SK-N-SH (cell line): ENCODE data around the gene TBCC. TPM values are rescaled to one million over a fixed set of nuclear protein-coding genes. Genes with fewer than 3 reads are reported as not detected.

Experiments used
- CTCF ChIA-PET: fragments of 300-600, 350-600 bp; formaldehyde crosslinking; extraction: SDS; loops from one replicate; lab custom pipeline; 2021; lab: Yijun Ruan, JAX
- POLR2A ChIA-PET: fragments of 350-600 bp; sonication (Branson Sonifier 250); formaldehyde crosslinking; extraction: SDS; loops from one replicate; lab custom pipeline; 2020; ENCODE audit warnings: antibody characterized with exemption, inconsistent platforms; lab: Yijun Ruan, JAX
- DNase-seq: peaks from one replicate; pipeline ENCODE4 v3.0.0; 2012
- H2AFZ ChIP-seq: fragments of 200-600 bp; sonication (generic); 2 replicates; pipeline ENCODE4 v1.8.1; 2016; ENCODE audit warnings: antibody characterized with exemption, mild to moderate bottlenecking, low read depth
- H3F3A ChIP-seq: fragments of 200-600 bp; sonication (generic); replicated peaks from 2 replicates; pipeline ENCODE3; 2016; ENCODE audit warnings: antibody characterized with exemption, mild to moderate bottlenecking; ENCODE audit not compliant: insufficient read depth
- H3K27ac ChIP-seq, 2 experiments: fragments of 200-500 bp in 1 of 2; fragments of 200-600 bp in 1 of 2; sonication (Bioruptor generic) in 1 of 2; sonication (generic), shearing (Covaris generic) in 1 of 2; 2 replicates each; pipeline versions ENCODE4 v1.5.1 to v1.6.1; 2014 to 2016; ENCODE audit warnings: low read depth in 2 of 2, inconsistent platforms in 1 of 2, low read length in 1 of 2, mild to moderate bottlenecking in 1 of 2, mixed read lengths in 1 of 2
- H3K27me3 ChIP-seq: fragments of 200-600 bp; sonication (generic), shearing (Covaris generic); 2 replicates; pipeline ENCODE4 v1.6.1; 2016; ENCODE audit warnings: mixed run types; ENCODE audit not compliant: insufficient read depth
- H3K36me3 ChIP-seq, 2 experiments: fragments of 200-500 bp in 1 of 2; fragments of 200-600 bp in 1 of 2; sonication (Bioruptor generic) in 1 of 2; sonication (generic) in 1 of 2; replicated peaks in 1 of 2; 2 replicates each; pipeline versions ENCODE3 to v1.5.1; 2014 to 2016; ENCODE audit warnings: low read length in 1 of 2, mild to moderate bottlenecking in 1 of 2; ENCODE audit not compliant: insufficient read depth in 2 of 2, control insufficient read depth in 1 of 2
- H3K4me1 ChIP-seq, 2 experiments: fragments of 200-500 bp in 1 of 2; fragments of 200-600 bp in 1 of 2; sonication (Bioruptor generic) in 1 of 2; sonication (generic), shearing (Covaris generic) in 1 of 2; 2 replicates each; pipeline versions ENCODE4 v1.5.1 to v1.6.1; 2014 to 2016; ENCODE audit warnings: low read depth in 1 of 2, low read length in 1 of 2, mixed run types in 1 of 2; ENCODE audit not compliant: insufficient read depth in 2 of 2, control insufficient read depth in 1 of 2
- H3K4me2 ChIP-seq: fragments of 200-600 bp; sonication (generic), shearing (Covaris generic); 2 replicates; pipeline ENCODE4 v1.6.1; 2017; ENCODE audit warnings: mixed run types
- H3K4me3 ChIP-seq, 2 experiments: fragments of 200-500 bp in 1 of 2; fragments of 200-600 bp in 1 of 2; sonication (Bioruptor generic) in 1 of 2; sonication (generic), shearing (Covaris generic) in 1 of 2; 2 replicates each; pipeline versions ENCODE4 v1.5.1 to v1.8.1; 2014 to 2016; ENCODE audit warnings: low read depth in 2 of 2, inconsistent platforms in 1 of 2, low read length in 1 of 2, mild to moderate bottlenecking in 1 of 2, mixed read lengths in 1 of 2, moderate library complexity in 1 of 2
- H3K79me2 ChIP-seq: fragments of 200-600 bp; sonication (generic); 2 replicates; pipeline ENCODE4 v1.8.1; 2017; ENCODE audit warnings: mild to moderate bottlenecking; ENCODE audit not compliant: insufficient read depth
- H3K9ac ChIP-seq: fragments of 200-600 bp; sonication (generic); 2 replicates; pipeline ENCODE4 v1.6.1; 2017; ENCODE audit warnings: mixed run types
- H3K9me2 ChIP-seq: fragments of 200-600 bp; sonication (generic); 2 replicates; pipeline ENCODE4 v1.6.1; 2017; ENCODE audit warnings: mixed run types
- H3K9me3 ChIP-seq: fragments of 200-600 bp; sonication (generic); 2 replicates; pipeline ENCODE4 v1.6.1; 2017; ENCODE audit warnings: mixed run types, mild to moderate bottlenecking, moderate library complexity
- H4K20me1 ChIP-seq: fragments of 200-600 bp; sonication (generic); 2 replicates; pipeline ENCODE4 v1.6.1; 2017; ENCODE audit warnings: mild to moderate bottlenecking, mixed run types; ENCODE audit not compliant: insufficient read depth
- CHD2 ChIP-seq: fragments of 150-350 bp; IDR thresholded peaks from 2 replicates; pipeline ENCODE4 v1.6.1; 2018; ENCODE audit warnings: low read length; ENCODE audit not compliant: partially characterized antibody
- FOXM1 ChIP-seq: IDR thresholded peaks from 2 replicates; pipeline ENCODE4 v1.4.0; 2012; ENCODE audit warnings: low read depth, mild to moderate bottlenecking
- GATA2 ChIP-seq: sonication (generic); formaldehyde crosslinking; IDR thresholded peaks from 2 replicates; pipeline ENCODE4 v1.5.0; 2020; ENCODE audit warnings: mild to moderate bottlenecking, missing genetic modification reagents
- RCOR1 ChIP-seq: fragments of 150-350 bp; IDR thresholded peaks from 2 replicates; pipeline ENCODE4 v1.6.1; 2017; ENCODE audit warnings: antibody characterized with exemption, low read length
- RFX5 ChIP-seq: IDR thresholded peaks from 2 replicates; pipeline ENCODE4 v1.6.1; 2012; ENCODE audit warnings: mild to moderate bottlenecking, improper control_type of control experiment, low read length
- SIN3A ChIP-seq: IDR thresholded peaks from 2 replicates; pipeline ENCODE4 v1.6.1; 2012; ENCODE audit warnings: low read depth, mild to moderate bottlenecking, low read length, moderate library complexity, borderline replicate concordance
- WGBS: methylation state at CpG from one replicate; pipeline ENCODE4 v1.1.6; 2017; ENCODE audit warnings: low lambda C conversion rate; 5-methylcytosine and 5-hydroxymethylcytosine counted together
- polyA plus RNA-seq, 3 experiments: library from polyadenylated mRNA; depleted of rRNA; stranded (reverse); fragments of >200 nt; gene quantifications; 2 replicates each; pipeline ENCODE4 v1.2.3, GENCODE V29; 2012
- TF ChIP-seq, protein P1 (sequence below): fragments of 150-350 bp; IDR thresholded peaks from 2 replicates; pipeline ENCODE4 v1.6.1; 2017; ENCODE audit warnings: antibody characterized with exemption, low read length, low read depth, borderline replicate concordance
- TF ChIP-seq, protein P2 (sequence below): IDR thresholded peaks from 2 replicates; pipeline ENCODE4; 2012
- TF ChIP-seq, protein P3 (sequence below): IDR thresholded peaks from 2 replicates; pipeline ENCODE4 v1.6.1; 2012; ENCODE audit warnings: mild to moderate bottlenecking, low read depth, low read length, moderate library complexity

TBCC gene
- polyA plus RNA-seq, 1 of the 3 experiments (the other 2 are of a cell fraction): 18.2 TPM

DNA sequence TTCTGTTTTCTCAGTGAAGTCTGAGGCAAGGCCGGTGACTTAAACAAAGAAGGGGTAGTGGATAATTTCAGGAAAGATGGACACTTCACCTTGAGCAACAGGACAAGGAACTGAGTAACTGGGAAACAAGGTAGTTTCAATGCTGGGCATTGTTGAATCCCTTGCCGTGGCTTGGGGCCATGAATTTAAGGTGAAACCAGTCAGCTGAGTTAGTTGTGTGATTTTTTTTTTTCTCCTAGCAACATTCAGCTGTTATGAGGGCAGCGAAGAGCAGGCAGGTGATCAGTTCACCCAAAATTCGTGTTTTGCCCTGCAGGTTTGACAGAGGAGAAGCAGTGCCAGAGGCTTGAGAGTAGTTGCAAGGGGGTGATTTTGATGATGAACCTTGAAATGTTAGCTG lies 42.8 kb upstream of the TBCC start:
- 90% methylated on average over 4 of the region's 4 CpGs for WGBS
- no peak overlapping the region for H3K4me2 ChIP-seq
- peaks cover 0 to 7% of the 10 kb centered on the region in 2 experiments for H3K36me3 ChIP-seq
- no peaks in the 10 kb centered on the region for H3K9me2 ChIP-seq
- H3K9me3 ChIP-seq: no peaks in the 10 kb centered on the region
- H3K9ac ChIP-seq: no peak overlapping the region
- DNase-seq: no peak
- no peak overlapping the region for H3K27ac ChIP-seq
- H3K27me3 ChIP-seq: no peaks in the 10 kb centered on the region
- no peak overlapping the region for H2AFZ ChIP-seq
- ChIA-PET CTCF (no interaction called here), POLR2A (interaction anchor here (0.7 to 1.5 kb wide), 2 partner anchors 42 to 919 kb away, joined by 3 read pairs; partner anchors contain the start of gene TBCC)
- no peak for TF ChIP-seq FOXM1
- no peak for TF ChIP-seq GATA2
- TF ChIP-seq, protein P1, sequence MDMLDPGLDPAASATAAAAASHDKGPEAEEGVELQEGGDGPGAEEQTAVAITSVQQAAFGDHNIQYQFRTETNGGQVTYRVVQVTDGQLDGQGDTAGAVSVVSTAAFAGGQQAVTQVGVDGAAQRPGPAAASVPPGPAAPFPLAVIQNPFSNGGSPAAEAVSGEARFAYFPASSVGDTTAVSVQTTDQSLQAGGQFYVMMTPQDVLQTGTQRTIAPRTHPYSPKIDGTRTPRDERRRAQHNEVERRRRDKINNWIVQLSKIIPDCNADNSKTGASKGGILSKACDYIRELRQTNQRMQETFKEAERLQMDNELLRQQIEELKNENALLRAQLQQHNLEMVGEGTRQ: no peak
- TF ChIP-seq CHD2: no peak
- TF ChIP-seq, protein P2, sequence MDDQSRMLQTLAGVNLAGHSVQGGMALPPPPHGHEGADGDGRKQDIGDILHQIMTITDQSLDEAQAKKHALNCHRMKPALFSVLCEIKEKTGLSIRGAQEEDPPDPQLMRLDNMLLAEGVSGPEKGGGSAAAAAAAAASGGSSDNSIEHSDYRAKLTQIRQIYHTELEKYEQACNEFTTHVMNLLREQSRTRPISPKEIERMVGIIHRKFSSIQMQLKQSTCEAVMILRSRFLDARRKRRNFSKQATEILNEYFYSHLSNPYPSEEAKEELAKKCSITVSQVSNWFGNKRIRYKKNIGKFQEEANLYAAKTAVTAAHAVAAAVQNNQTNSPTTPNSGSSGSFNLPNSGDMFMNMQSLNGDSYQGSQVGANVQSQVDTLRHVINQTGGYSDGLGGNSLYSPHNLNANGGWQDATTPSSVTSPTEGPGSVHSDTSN: no peak
- H4K20me1 ChIP-seq: no peaks in the 10 kb centered on the region
- peaks cover 23% of the 10 kb centered on the region for H3F3A ChIP-seq
- H3K4me1 ChIP-seq: peaks cover 8 to 9% of the 10 kb centered on the region in 2 experiments; a peak in 3 of 4 replicates
- H3K79me2 ChIP-seq: peaks cover 80% of the 10 kb centered on the region
- H3K4me3 ChIP-seq: no peak overlapping the region

DNA sequence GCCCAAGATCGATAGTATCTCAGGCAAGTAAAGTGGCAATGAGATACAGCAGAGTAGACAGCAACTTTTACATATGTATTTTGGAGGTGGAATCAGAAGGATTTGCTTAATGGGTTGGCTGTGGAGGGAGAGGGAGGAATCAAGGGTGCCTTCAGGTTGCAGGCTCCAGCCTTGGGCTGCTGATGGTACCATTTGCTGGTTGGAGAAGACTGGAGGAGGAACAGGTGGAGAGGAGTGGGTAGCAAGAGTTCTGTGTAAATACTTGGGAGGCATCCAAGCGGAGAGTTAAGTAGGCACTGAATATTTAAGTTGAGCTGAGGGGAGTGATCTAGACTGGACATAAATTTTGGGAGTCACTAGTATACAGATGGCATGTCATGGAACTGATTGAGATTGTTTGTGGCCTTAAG lies 41.2 kb upstream of the TBCC start:
- H4K20me1 ChIP-seq: no peaks in the 10 kb centered on the region
- peak overlapping the region; percentile 44; the same call in 1 of the 2 replicates for H3K4me2 ChIP-seq
- H3K27ac ChIP-seq: no peak overlapping the region
- peaks cover 17% of the 10 kb centered on the region for H3F3A ChIP-seq
- H2AFZ ChIP-seq: no peak overlapping the region
- TF ChIP-seq RFX5 (no peak), RCOR1 (no peak), SIN3A (no peak)
- TF ChIP-seq, protein P3, sequence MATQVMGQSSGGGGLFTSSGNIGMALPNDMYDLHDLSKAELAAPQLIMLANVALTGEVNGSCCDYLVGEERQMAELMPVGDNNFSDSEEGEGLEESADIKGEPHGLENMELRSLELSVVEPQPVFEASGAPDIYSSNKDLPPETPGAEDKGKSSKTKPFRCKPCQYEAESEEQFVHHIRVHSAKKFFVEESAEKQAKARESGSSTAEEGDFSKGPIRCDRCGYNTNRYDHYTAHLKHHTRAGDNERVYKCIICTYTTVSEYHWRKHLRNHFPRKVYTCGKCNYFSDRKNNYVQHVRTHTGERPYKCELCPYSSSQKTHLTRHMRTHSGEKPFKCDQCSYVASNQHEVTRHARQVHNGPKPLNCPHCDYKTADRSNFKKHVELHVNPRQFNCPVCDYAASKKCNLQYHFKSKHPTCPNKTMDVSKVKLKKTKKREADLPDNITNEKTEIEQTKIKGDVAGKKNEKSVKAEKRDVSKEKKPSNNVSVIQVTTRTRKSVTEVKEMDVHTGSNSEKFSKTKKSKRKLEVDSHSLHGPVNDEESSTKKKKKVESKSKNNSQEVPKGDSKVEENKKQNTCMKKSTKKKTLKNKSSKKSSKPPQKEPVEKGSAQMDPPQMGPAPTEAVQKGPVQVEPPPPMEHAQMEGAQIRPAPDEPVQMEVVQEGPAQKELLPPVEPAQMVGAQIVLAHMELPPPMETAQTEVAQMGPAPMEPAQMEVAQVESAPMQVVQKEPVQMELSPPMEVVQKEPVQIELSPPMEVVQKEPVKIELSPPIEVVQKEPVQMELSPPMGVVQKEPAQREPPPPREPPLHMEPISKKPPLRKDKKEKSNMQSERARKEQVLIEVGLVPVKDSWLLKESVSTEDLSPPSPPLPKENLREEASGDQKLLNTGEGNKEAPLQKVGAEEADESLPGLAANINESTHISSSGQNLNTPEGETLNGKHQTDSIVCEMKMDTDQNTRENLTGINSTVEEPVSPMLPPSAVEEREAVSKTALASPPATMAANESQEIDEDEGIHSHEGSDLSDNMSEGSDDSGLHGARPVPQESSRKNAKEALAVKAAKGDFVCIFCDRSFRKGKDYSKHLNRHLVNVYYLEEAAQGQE: no peak
- H3K79me2 ChIP-seq: peaks cover 88% of the 10 kb centered on the region
- peaks cover 8 to 9% of the 10 kb centered on the region in 2 experiments; a peak in 3 of 4 replicates for H3K4me1 ChIP-seq
- POLR2A ChIA-PET: interaction anchor here (0.6 kb wide), 2 partner anchors 13 to 125 kb away, joined by 3 read pairs; no protein-coding TSS in a partner anchor
- no peaks in the 10 kb centered on the region for H3K9me3 ChIP-seq
- H3K4me3 ChIP-seq: no peak overlapping the region
- peaks cover 0 to 7% of the 10 kb centered on the region in 2 experiments for H3K36me3 ChIP-seq
- DNase-seq: no peak
- CTCF ChIA-PET: interaction anchor here (0.7 kb wide), 1 partner anchor 125 kb away, joined by 3 read pairs; no protein-coding TSS in a partner anchor
- no peaks in the 10 kb centered on the region for H3K9me2 ChIP-seq
- no peak overlapping the region for H3K9ac ChIP-seq
- H3K27me3 ChIP-seq: no peaks in the 10 kb centered on the region
- 90% methylated on average over 2 of the region's 2 CpGs for WGBS
